Measurements from ENCODE around the gene NT5C1B.
"Not testable (repeated sequence)": the region's sequence is repeated elsewhere in the genome, so short reads cannot be mapped to it uniquely, and the experiment has no call there.

The NT5C1B gene

DNA sequence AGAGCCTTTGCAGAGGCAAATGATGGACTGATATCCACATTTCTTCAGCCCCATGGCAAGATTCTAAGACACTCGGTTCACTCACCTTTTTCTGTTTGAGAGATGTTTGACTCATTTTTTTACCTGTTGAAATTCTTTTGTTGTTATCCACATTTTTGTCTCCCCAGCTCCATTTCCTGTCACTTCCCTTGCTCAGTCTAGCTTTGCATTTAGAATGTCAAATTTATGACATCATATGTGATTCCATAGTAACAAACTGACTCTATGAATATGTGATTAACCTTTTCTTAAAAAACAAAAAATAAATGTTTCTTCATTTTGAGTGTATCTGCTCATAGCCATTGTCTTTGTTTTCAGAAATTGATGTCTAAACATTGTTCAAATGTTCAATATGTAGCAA, at the start of gene NT5C1B:
Gene NT5C1B (minus strand): TSS at position 216 of the 400 bp plus-strand sequence. CDS start 101 bp downstream, at position 115.
- DNase-seq (ENCODE audit: extremely low read depth, low read depth): no peak
- TF ChIP-seq, protein P1, sequence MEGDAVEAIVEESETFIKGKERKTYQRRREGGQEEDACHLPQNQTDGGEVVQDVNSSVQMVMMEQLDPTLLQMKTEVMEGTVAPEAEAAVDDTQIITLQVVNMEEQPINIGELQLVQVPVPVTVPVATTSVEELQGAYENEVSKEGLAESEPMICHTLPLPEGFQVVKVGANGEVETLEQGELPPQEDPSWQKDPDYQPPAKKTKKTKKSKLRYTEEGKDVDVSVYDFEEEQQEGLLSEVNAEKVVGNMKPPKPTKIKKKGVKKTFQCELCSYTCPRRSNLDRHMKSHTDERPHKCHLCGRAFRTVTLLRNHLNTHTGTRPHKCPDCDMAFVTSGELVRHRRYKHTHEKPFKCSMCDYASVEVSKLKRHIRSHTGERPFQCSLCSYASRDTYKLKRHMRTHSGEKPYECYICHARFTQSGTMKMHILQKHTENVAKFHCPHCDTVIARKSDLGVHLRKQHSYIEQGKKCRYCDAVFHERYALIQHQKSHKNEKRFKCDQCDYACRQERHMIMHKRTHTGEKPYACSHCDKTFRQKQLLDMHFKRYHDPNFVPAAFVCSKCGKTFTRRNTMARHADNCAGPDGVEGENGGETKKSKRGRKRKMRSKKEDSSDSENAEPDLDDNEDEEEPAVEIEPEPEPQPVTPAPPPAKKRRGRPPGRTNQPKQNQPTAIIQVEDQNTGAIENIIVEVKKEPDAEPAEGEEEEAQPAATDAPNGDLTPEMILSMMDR (IDR thresholded peaks at IDR 0.05; ENCODE audit: low read depth, low read length): no peak

DNA sequence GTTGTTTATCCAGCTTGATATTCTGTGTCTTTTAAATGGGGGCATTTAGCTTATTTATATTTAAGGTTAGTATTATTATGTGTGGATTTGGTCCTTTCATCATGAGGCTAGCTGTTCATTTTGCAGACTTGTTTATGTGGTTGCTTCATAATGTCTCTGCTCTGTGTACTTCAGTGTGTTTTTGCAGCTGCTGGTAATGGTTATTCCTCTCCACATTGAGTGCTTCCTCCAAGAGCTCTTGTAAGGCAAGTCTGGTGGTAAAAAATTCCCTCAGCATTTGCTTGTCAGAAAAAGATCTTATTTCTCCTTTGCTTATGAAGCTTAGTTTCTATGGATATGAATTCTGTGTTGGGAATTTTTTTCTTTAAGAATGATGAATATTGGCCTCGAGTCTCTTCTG, 47.8 kb upstream of the NT5C1B start:
- DNase-seq (ENCODE audit: extremely low read depth, low read depth): no peak
- TF ChIP-seq, protein P1 (IDR thresholded peaks at IDR 0.05; ENCODE audit: low read depth, low read length): no peak

DNA sequence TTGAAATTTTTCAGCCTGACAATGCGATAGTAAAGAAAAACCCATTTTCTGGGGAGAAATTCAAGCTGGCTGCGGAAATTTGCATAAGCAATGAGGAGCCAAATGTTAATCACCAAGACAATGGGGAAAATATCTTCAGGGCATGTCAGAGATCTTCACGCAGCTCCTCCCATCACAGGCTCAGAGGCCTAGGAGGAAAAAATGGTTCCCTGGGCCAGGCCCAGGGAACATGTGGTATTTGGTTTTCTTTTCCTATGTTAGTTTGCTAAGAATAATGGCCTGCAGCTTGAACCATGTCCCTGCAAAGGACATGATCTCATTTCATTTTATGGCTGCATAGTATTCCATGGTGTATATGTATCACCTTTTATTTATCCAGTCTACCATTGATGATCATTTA, 43.3 kb upstream of the NT5C1B start:
- not testable (repeated sequence) for DNase-seq (ENCODE audit: extremely low read depth, low read depth)

DNA sequence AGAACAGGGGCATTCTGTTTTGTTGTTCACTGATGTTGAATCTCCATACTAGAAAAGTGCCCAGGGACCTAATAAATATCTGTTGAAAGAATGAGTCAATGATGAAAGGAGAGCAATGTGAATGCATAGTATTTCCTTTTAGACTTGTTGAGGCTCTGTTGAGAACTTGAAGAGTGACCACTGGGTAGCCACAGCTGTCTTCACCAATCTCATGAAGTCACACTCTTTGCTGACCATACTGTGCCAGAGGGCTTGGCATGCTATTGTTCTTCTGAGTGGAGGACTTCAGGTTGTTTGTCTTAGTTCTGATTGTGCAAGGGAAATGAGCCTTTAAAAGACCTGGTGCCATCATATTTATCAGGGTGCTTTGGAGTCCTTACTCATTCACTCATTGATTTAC, 41.6 kb upstream of the NT5C1B start:
- TF ChIP-seq, protein P1 (IDR thresholded peaks at IDR 0.05; ENCODE audit: low read depth, low read length): no peak
- no peak for DNase-seq (ENCODE audit: extremely low read depth, low read depth)

DNA sequence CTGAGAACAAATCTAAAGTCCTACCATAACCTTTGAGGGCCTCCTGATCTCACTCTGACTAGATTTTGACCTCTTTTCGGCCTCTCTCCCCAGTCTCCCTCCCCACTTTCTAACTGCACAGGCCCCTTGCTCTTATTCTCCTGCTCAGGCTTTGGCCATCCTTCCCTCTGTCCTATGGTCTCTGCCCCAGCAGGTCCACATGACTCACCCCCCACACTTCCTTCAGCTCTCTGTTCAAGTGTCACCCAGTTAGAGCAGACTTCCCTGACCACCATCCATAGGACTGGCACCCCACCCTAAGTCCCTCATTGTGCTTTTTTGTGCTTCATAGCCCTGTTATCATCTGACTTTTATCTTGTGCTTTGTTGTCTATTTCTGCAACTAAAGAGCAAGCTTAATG, 41.2 kb upstream of the NT5C1B start:
- TF ChIP-seq, protein P1 (IDR thresholded peaks at IDR 0.05; ENCODE audit: low read depth, low read length): no peak
- DNase-seq (ENCODE audit: extremely low read depth, low read depth): no peak

DNA sequence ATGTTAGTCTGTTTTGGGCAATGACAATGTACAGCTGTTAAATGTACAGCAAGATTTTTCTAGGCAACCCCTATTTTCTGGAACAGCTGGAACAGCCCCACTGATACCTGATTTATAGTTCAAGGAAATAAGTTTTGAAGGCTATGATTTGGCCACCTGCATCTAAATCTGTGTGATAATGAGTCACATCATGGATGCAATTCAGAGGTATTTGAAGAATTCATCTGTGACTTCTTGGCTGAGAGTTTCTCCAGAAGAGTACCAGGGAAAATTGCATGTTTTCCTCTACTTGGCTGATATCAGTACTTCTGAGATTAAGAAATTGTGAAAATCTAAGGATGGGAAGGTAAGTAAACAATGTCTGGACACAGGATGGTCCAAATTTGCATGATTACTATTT, 40.7 kb upstream of the NT5C1B start:
- TF ChIP-seq, protein P1 (IDR thresholded peaks at IDR 0.05; ENCODE audit: low read depth, low read length): no peak
- no peak for DNase-seq (ENCODE audit: extremely low read depth, low read depth)

DNA sequence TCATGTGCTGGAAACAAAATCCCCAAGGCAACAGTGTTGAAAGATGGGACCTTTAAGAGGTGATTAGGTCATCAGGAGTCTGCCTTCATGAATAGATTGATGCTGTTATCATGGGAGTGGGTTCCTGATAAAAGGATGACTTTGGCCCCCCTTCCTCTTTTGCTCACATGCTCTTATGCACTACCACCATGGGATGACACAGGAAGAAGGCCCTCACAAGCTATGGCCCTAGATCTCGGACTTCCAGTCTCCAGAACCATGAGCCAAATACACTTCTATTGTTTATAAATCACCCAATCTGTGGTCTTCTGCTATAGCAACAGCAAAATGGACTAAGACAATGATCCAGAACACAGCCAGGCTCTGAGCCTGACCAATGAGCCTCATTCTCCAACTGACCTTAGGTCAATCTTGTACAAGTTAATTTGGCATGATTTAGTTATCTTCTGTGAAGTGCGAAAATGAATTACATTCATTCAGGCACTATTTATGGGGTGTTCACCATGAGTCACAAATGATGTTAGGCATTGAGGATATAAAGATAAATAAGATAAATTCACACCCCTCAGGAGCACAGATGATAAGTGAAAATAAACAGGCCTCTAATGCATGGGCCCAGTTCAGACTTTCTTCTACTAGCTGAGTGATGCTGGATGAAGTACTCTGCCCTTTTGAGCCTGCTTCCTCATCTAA, 37.7 kb upstream of the NT5C1B start:
- no peak for DNase-seq (ENCODE audit: extremely low read depth, low read depth)
- TF ChIP-seq, protein P1 (IDR thresholded peaks at IDR 0.05; ENCODE audit: low read depth, low read length): no peak

DNA sequence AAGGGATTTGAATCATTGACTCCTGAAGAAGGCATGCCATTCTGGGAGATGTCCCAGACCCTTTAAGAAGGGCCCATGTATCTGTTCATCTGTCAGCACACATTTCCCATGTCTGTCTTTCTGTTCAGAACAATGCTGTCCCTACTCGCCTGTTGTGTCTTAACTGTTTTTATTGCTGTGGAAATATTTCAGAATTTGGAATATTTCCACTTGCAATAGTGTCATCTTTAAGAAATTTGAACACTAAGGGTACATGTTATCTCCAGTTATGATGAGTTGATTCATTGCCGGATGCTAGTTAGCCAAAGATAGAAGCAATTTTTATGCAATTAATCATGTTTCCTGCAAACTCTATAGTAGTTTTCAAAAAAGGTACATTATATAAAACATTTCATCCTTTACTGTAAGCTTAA, 36.9 kb upstream of the NT5C1B start:
- TF ChIP-seq, protein P1 (IDR thresholded peaks at IDR 0.05; ENCODE audit: low read depth, low read length): no peak
- DNase-seq (ENCODE audit: extremely low read depth, low read depth): no peak

Measured in AG09319 (cell line).